HG02678 (cell line): ENCODE data around the gene PPP1R13B.

Experiments
- ATAC-seq: cut with Tn5 transposase; IDR thresholded peaks from one replicate; pipeline ENCODE4 v1.9.1; 2021; ENCODE audit warnings: mild to moderate bottlenecking, moderate library complexity; ENCODE audit not compliant: unreplicated experiment

Gene PPP1R13B

DNA sequence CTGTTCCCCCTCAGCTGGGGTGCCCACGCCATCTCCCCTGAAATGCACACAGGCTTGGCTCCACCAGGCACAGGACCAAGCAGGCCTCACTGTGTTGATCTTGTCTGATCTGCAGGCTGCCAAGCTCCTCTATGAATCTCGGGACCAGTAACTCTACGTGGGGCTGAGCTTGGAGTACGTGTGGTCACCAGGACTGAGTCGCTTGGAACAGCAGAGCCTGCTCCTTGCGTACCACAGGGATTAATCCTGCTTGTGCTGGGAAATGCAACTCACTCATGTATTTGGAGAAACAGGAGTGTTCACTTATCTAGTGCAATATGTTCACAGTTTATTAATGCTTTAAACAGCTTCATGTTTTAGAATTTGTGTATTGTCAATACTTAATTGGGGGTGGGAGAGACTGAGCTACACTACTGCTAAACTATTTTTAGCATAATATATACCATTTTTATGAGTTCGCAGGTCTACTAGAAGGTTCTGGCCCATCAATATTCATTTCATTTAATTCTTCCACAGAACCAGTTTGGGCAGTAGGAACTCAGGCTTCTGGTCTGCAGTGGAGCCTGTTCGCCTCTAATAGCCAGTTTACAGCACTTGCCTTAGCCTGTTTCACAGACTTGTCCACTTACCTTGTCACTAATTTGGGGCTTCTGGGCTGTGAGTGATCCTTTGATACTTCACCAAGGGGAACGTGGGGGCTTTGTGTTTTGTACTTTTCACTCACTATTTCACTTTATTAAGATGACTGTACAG, 114.3 kb downstream of the PPP1R13B start:
- ATAC-seq, result no peak

DNA sequence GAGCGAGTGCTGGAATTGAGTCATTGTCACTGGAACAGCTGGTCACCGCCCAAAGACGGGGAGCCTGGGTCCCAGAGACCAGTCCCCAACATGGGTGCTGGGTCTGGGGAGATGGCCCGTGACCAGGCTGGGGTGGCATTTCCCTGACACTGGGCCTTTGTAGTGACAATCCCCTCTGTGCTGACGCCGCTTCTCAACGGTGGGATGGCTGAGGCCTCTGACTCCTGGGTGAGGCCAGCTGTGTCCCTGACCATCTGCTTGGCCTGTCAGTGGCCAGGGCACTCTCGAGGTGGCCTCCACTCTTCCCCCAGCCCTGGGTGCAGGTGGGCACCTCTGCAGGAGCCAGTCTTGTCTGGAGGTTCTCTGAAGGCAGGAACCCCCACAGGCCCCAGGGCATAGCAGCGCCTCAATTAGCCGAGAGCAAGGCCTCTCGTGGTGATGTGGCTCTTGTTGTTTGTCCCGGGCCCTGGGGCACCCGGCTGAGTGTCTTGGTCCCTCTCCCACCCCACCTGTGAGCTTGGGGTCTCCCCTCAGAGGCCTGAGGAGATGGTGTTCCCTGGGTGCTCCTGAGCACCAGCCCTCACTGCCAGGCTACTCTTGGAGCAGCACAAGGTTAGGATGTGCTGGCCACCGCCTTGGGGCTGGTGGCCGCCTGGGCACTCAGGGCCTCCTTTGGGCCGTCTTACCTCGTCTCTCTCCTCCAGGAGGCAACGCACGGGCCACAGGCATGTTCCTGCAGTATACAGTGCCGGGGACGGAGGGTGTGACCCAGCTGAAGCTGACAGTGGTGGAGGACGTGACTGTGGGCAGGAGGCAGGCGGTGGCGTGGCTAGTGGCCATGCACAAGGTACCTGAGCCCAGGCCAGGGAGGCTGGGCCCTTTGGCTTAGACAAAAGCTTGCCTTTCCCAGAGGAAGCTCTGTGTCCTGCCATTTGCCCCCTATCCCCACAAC, 115.2 kb downstream of the PPP1R13B start:
- ATAC-seq, result no peak

DNA sequence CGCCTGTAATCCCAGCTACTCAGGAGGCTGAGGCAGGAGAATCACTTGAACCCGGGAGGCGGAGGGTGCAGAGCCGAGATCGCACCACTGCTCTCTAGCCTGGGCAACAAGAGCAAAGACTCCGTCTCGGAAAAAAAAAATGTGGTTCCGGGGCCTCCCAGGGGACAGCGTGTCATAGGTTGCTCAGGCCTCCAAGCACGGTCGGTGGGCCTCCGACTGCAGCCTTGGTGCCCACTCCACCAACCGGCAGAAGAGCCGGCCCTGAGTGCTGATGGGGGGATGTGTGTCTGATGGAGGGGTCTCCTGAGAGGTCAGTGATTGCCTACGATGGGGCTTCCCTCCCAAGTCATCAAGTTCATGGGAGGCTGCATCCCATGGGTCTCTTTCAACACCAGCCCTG, 115.9 kb downstream of the PPP1R13B start:
- no peak for ATAC-seq

DNA sequence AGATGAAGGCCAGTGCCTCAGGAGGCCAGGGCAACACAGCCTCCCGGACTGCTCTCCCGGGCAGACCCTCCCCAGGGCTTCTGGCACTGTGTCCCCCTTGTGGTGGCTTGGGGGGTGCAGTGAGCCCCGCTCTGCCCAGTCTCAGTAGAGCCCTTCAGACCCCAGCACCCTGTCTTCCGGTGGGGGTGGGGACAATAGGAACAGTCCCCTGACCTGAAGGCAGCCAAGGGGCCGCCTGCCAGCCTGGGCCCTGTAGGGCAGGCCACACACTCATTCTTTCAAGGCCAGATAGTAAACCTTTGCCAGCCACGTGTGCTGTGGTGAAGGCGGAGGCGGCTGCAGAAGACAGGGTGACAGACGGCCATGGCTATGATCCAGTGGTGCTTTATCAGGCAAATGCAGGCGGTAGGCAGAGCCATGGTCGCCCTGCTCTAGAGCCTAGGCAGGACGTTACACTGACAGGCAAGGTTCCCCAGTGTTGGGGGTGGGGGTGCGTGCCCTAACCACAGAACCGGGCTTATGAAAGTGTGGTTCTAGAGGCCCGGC, 116.8 kb downstream of the PPP1R13B start:
- ATAC-seq, result no peak

DNA sequence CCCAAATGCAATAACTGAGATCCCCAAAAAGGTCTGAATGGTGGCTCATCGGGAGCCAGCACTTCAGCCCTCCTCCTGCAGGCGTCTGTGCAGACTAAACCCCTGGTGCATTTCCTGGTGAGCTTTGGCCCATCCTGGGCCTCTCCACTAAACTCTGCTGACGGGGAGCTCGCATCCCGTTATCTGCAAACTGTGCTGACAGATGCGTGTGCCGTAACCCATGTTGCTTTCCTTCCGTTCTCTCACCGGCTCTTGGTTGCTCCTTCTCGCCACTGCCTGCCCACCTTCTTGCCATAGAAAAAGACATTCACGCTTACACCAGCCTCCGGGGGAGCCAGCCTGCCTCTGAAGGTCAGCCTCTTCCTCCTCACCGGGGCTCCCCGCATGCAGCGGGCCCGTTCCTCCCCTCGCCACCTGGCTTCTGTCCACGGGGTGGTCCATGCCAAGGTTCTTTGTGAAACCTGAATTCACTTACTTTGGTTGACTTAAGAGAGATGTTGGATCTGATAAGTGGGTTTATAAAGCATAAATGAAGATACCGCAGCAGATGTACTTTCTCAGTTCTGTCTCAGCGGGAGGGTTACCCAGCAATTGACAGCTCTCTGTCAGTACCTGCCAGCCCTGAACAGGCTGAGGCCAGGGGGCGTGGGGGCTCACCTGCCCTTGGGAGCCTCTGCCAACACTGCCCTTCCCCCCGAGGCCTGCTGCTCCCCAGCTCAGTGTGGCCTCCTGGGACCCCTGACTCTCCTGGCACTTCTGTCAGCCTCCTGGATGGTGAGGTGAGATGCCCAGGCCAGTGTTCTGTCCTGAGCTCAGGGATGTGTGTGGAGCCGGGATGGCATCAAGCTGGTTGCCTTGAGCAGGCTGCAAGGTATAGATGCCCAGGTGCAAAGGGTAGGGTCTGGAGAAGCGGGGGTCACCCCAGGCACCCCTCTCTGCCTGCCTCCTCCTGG, 117.6 kb downstream of the PPP1R13B start:
- no peak for ATAC-seq

DNA sequence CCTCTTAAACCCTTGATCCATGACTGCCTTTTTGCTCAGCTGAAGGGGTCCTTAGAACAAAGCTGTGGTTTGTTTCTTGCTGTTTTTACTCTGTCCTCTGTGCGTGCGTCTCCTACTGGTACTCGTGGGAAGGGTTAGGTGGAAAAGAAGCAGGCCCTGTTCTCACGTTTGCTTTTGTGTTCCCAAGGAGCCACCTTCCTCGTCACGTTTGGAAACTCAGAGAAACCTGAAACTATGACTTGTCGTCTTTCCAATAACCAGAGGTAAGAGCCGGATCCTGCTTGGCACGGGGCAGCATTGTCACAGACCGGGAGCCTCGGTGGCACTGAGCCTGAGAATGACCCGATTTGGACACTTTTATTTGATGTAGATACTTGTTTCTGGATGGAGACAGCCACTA, 118.7 kb downstream of the PPP1R13B start:
- ATAC-seq, result no peak

DNA sequence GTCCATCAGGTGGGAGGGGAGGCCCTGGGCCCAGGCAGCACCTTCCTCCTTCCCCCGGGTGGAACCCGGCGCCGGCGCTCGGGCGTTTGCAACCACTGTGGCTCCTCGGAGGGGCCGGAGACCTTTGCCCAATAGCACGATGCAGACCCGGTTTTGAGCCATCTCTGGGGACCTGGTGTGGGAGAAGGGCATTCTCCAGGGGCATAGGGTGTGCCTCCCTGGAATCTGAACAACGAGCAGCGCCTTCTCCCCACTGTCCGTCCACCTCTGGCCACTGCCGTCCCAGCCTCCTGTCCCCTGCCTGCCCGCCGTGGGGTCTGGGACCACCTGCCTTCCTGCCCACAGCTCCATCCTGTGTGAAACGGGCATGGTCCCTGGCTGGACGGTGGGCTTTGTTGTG, 119.2 kb downstream of the PPP1R13B start:
- ATAC-seq, result no peak

DNA sequence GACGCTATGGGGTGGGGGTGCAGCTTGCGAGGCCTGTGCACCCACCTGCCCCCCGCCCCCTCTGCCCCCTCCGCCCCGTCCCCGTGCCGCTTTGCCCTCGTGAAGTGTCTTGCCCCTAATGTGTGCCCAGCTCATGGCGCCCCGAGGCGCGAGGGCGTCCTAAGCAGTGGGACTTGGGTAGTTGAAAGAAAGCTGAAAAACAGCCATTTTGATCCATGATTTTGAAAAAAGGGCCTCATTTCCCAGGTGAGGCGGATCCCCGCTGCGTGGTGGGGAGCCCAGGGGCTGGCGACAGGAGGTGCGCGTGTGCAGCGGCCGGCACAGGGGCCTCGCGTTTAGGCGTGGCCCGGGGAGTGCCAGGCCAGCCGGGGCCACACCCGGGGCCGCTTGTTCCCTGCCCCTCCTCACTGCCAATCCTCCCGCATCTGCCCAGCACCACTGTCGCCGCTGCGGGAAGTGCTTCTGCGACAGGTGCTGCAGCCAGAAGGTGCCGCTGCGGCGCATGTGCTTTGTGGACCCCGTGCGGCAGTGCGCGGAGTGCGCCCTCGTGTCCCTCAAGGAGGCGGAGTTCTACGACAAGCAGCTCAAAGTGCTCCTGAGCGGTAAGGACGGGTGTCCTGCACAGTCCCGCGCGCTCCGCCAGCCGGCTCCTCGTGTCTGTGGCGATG, 119.9 kb downstream of the PPP1R13B start:
- ATAC-seq, result no peak

DNA sequence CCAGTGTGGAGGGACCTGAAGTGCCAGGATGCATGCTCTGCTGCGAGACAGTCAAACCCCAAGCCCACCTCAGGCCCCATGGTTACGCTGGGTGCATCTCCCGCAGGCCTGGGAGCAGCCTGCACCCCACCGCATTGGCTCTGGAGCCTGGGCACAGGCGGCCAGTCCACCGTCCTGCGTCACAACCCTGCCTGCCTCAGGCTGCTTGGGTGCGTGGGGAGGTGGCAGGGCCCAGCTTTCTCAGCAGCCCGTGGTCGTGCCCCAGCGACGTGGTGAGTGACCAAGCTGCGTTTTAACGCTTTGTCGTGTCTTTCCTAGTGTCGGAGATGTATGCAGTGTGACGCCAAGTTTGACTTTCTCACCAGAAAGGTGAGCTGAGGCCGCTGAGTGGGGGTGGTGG, 120.9 kb downstream of the PPP1R13B start:
- ATAC-seq, result no peak

DNA sequence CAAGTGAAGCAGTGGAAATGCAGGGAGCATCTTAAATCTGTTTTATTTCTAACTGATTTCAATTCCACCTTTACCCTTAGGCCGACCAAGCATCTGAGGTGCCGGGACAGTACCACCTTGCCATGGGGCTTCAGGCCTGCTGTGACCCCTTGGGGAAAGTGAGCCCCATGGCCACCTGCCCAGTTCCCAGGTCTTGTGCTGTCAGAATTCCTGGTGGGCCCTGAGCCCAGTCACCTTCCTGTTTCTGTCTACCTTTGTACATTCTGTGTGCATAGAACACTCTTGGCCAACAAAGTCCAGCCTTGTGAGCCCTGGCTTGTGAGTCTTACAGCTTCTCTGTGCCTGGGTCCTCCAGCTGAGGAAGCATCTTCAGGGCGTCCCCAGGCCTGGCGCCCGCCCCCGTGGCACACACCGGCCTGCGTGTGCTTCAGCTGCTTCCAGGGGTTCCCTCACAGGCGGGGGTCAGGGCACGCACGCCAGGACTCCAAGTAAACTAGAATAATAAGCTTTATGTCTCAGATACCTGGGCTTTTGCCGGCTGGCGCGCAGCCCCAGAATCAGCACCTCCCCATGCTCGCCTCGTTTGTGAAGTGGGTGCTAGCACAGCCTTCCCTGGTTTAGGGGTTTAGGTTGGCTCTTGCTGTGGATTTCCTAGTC, 121.5 kb downstream of the PPP1R13B start:
- ATAC-seq, result no peak

DNA sequence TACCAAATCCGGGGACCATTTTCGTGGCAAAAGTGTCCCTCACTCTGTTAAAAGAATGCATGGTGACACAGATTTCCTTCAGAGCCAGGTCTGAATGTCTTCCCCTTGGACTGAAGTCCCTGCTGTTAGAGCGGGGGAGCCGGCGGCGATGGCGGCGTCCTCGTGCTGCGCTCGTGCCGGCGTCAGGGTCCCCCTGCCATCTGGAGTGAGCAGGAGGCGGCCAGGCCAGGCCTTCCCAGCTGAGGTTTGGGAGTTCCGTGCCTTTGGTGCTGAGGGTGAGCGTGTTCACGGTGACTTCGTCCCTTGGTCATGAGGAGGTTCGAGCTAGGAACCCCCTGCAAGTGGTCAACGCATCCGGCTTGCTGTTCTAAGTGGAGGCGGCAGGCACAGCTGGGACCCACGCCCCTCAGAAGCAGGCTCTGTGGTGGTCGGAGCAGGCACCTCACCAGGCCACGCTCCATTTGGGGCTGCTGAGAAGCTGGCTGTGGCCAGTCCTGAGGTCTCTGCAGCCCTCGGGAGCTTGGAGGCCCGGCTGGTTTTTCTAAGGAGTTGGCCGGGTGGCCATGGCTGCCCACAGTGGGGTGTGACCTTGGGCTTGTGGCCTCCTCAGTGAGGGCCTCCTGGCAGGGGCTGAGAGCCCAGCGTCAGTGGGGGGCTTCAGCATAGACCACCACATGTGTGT, 122.2 kb downstream of the PPP1R13B start:
- no peak for ATAC-seq

DNA sequence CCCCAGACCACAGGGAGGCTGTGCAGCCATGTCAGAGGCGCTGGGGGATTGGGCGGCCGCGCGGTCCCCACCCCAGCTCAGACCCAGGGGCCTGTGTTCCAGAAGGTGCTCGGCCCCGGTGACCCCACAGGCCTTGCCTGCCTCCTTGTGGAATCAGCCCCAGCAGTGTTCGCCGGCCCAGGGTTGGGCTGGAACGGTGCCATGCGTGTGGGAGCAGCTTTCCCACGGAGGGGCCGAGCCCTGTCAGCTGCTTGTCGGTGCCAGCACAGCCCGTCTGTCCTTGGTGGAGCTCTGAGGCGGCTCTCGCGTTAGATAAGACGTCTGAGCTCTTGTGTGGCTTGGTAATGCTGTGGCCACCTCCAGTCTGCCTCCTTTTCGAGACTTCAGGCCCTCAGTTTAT, 123.3 kb downstream of the PPP1R13B start:
- ATAC-seq, result no peak

DNA sequence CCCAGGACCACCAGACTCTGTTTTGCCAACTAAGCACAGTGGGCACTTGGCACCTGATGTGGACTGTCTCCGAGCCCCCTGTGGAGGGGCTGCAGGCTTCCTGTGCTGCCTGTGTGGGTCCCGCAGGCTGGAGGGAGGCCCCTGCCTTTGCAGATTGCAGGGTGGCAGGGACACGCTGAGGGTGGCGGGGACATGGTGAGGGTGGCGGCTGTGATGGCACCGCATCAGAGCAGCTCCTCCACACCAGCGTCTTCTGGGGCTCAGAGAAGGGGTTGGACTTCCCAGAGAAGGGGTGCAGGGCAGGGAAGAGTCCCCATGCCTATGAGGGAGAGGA, 123.7 kb downstream of the PPP1R13B start:
- no peak for ATAC-seq

DNA sequence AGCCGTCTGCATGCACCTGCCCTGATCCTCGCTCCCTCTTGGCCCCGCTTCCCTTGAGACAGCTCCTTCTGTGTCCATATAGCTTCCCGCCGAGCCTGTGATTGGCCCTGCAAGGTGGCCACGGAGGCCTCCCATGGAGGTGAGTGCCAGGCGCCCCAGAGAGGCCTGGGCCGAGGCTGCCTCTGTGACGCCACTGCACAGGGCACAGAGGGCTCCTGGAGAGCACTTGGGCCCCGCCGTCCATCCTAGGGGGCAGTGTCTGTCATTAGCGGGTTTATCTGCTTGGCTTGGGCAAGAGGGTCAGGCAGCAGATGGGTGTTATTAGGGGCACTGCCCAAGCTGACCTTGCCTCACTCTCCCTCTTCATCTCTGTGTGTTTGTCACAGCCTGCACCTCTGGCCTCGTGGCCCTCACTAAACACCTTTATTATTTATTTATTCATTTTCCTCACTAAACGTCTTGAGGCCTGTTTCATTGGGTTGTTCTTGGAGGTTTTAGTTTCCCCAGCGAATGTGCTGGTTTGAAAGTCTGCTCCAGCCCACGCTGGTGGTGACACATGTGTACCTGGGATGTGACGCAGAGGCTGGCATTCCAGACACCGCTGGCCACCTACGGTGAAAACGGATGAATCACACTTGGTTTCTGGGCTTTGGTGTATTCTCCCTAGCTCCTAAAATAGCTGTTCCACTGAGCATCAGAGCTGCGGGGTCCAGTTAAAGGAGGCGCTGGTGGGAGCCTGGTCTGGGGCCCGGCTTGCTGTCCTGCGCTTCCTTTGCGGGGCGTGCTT, 125.8 kb downstream of the PPP1R13B start:
- no peak for ATAC-seq

DNA sequence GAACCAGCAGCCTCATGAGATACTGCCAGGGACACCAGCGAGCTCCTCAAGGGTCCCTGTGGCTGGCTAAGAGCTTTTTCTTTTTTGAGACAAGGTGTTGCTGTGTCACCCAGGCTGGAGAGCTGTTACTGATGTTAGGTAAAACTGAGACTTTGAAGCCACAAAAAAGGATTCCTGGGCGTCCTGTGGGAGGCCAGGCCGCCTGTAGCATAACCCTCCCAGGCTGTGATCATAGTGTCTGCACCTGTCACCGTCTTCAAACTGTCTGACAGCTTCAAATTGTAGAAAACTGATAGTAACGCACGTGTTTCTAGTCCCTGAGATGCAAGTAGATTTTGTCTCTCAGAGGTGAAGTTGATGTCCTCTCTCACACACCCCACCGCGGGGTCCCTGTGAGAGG, 127.6 kb downstream of the PPP1R13B start:
- ATAC-seq, result no peak

DNA sequence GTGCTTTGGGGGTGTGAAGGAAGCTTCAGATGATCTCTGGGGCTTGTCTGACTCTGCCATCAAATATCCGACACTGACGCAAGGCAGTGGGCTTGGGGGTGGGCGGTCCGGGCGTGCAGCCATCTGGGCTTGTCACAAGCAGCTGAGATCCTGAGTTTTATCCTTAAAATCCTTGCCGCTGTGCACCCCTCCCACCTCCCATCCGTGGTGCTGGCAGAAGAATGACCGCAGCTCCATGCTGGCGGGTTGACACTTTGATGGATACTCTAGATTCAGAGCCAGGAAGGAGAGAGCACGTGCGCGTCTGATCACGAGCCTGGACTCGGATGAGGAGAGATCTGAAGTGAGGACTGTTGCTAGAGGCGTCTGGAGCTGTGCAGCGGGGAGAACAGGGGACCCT, 128.8 kb downstream of the PPP1R13B start:
- no peak for ATAC-seq

DNA sequence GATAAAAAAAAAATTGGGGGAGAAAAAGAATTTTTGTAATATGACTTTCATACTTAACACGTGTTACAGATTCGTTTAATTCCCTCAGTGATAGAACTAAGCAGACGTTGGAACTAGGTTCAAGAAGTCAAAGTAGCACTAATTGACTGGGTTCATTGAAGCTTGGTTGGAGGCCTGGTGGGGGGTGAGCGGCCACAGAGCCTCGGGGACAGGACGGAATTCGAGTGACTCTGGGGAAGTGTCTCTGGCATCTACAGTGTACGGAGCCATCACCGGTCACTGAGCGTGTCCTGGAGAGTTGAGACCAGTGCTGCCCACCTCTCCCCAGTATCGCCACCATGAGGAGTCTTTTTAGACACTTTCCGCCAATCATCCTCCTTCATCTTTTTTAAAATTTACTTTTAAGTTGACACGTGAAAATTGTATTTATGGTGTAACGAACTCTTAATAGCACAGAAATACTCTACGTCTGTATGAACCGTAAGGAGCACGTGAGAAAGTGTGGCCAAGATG, 130.4 kb downstream of the PPP1R13B start:
- ATAC-seq, result no peak

DNA sequence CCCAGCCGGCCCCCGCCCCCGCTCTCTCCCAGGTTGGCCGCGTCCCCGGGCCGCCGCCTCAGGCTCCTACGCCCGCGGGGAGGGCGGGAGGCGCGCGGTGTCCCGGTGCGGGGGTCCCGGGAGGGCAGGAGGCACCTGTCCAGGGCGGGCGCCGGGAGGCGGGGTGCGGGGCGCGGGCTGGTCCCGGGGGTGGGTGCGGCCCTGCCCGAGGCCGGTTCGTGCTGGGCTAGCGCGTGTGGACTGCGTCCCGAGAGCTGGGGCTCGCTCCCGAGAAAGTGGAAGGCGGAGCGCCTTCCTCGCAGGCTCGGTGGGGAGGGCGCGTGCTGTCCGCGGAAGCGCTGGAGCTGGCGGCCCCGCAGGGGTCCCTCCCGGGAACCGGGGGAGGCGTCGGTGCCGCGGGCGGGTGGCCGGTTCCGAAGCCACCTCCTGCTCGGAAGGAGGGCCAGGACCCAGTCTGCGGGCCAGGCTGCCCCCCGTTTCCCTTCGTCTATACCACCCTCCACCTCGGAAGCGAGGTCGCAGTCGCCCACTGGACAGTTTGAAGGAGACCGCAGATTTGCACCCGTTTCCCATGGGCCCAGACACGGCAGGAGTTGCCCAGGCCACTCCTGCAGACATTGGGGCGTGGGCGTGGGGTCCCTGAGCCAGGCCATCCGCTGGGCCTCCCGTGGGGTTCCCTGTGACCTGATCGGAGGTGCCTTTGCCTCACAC, 131.1 kb downstream of the PPP1R13B start:
- peak; percentile 3 for ATAC-seq
